Esophagus (tissue), 2 donors: ENCODE results near the gene COL18A1. TPM values are rescaled to one million over a fixed set of nuclear protein-coding genes. Genes with fewer than 3 reads are reported as not detected.
A peak's percentile ranks its signal among the peaks of the same experiment; 100 is the strongest.

Experiments
- H3K27ac ChIP-seq, 2 donors: one replicate each; pipeline ENCODE4 v1.5.1; 2013; ENCODE audit warnings: low read depth in 2 of 2, mild to moderate bottlenecking in 2 of 2, inconsistent platforms in 1 of 2, low read length in 1 of 2, moderate library complexity in 1 of 2
- H3K27me3 ChIP-seq, 2 donors: one replicate each; pipeline ENCODE4 v1.6.1; 2013; ENCODE audit warnings: low read length in 2 of 2, control low read depth in 1 of 2, mild to moderate bottlenecking in 1 of 2; ENCODE audit not compliant: insufficient read depth in 2 of 2, control insufficient read depth in 1 of 2
- H3K36me3 ChIP-seq, 2 donors: one replicate each; pipeline ENCODE4 v1.6.1; 2013; ENCODE audit warnings: low read length in 1 of 2; ENCODE audit not compliant: control insufficient read depth in 2 of 2, insufficient read depth in 2 of 2
- H3K4me1 ChIP-seq, 2 donors: one replicate each; pipeline ENCODE4 v1.6.1; 2013; ENCODE audit warnings: low read length in 1 of 2; ENCODE audit not compliant: control insufficient read depth in 2 of 2, insufficient read depth in 2 of 2
- H3K4me3 ChIP-seq, 2 donors: one replicate each; pipeline ENCODE4 v1.5.1; 2013; ENCODE audit warnings: low read length in 2 of 2, mild to moderate bottlenecking in 2 of 2, low read depth in 1 of 2, moderate library complexity in 1 of 2
- H3K9me3 ChIP-seq, 2 donors: one replicate each; pipeline ENCODE4 v1.6.1; 2013; ENCODE audit warnings: mild to moderate bottlenecking in 2 of 2, low read depth in 1 of 2, low read length in 1 of 2, moderate library complexity in 1 of 2; ENCODE audit not compliant: control insufficient read depth in 2 of 2, insufficient read depth in 1 of 2
- WGBS, 2 donors: extraction: QIAGEN DNeasy Blood & Tissue Kit; methylation state at CpG; one replicate each; pipeline ENCODE4 v1.1.7; 2013; 5-methylcytosine and 5-hydroxymethylcytosine counted together
- polyA plus RNA-seq, 2 donors: library from polyadenylated mRNA; stranded (reverse); fragments of 200-250 nt; gene quantifications; one replicate each; pipeline ENCODE4 v1.2.3, GENCODE V29; 2013
- donor health status: healthy with polysubstance abuse.
- donor health status: Bipolar disorder and iron deficiency.

The COL18A1 gene
- polyA plus RNA-seq, 2 donors: 29.7 to 29.9 TPM

- Histone ChIP-seq H3K27ac (no peak overlapping the region), H3K4me3 (no peak overlapping the region), H3K36me3 (no peaks in the 10 kb centered on the region), H3K9me3 (no peaks in the 10 kb centered on the region), H3K4me1 (peaks cover 2 to 10% of the 10 kb centered on the region in 2 donors), H3K27me3 (no peaks in the 10 kb centered on the region)
- WGBS, 2 donors: 88 to 90% methylated on average over 37 of the region's 37 CpGs
These were observed 132.3 kb downstream of the COL18A1 start for GRCh38 chr21:45537111-45537745.

- Histone ChIP-seq H3K27me3 (no peaks in the 10 kb centered on the region), H3K4me3 (no peak overlapping the region), H3K36me3 (no peaks in the 10 kb centered on the region), H3K27ac (no peak overlapping the region), H3K4me1 (peaks cover 2 to 10% of the 10 kb centered on the region in 2 donors), H3K9me3 (no peaks in the 10 kb centered on the region)
- 88 to 93% methylated on average over 27 of the region's 27 CpGs for WGBS, 2 donors
These were observed 132.9 kb downstream of the COL18A1 start for GRCh38 chr21:45537746-45538291.

- Histone ChIP-seq H3K9me3 (no peaks in the 10 kb centered on the region), H3K27ac (no peak overlapping the region), H3K4me3 (no peak overlapping the region), H3K36me3 (no peaks in the 10 kb centered on the region), H3K4me1 (peaks cover 0 to 7% of the 10 kb centered on the region in 2 donors), H3K27me3 (no peaks in the 10 kb centered on the region)
- WGBS, 2 donors: 87% methylated on average over 31 of the region's 31 CpGs
These were observed 133.5 kb downstream of the COL18A1 start for GRCh38 chr21:45538381-45539045.

GRCh38 chr21:45539046-45539795, 134.3 kb downstream of the COL18A1 start:
- Histone ChIP-seq H3K27ac (no peak overlapping the region), H3K27me3 (no peaks in the 10 kb centered on the region), H3K4me1 (peaks cover 0 to 7% of the 10 kb centered on the region in 2 donors), H3K9me3 (no peaks in the 10 kb centered on the region), H3K4me3 (no peak overlapping the region), H3K36me3 (no peaks in the 10 kb centered on the region)
- 76 to 84% methylated on average over 17 of the region's 17 CpGs for WGBS, 2 donors

- H3K27ac ChIP-seq: no peak overlapping the region
- H3K4me1 ChIP-seq: peaks cover 0 to 7% of the 10 kb centered on the region in 2 donors
- H3K4me3 ChIP-seq: no peak overlapping the region
- H3K36me3 ChIP-seq: no peaks in the 10 kb centered on the region
- WGBS, 2 donors: 92 to 94% methylated on average over 24 of the region's 24 CpGs
- no peaks in the 10 kb centered on the region for H3K9me3 ChIP-seq
- H3K27me3 ChIP-seq: no peaks in the 10 kb centered on the region
These were observed 135.0 kb downstream of the COL18A1 start for GRCh38 chr21:45539796-45540600.

GRCh38 chr21:45540601-45540970, 135.6 kb downstream of the COL18A1 start:
- peaks cover 0 to 7% of the 10 kb centered on the region in 2 donors for H3K4me1 ChIP-seq
- H3K9me3 ChIP-seq: no peaks in the 10 kb centered on the region
- H3K36me3 ChIP-seq: no peaks in the 10 kb centered on the region
- no peak overlapping the region for H3K27ac ChIP-seq
- WGBS, 2 donors: 84 to 90% methylated on average over 10 of the region's 10 CpGs
- no peak overlapping the region for H3K4me3 ChIP-seq
- no peaks in the 10 kb centered on the region for H3K27me3 ChIP-seq

GRCh38 chr21:45541221-45542039, 136.5 kb downstream of the COL18A1 start:
- peaks cover 0 to 7% of the 10 kb centered on the region in 2 donors for H3K4me1 ChIP-seq

GRCh38 chr21:45542242-45542666, 137.3 kb downstream of the COL18A1 start, which contains the start of gene SLC19A1:
SLC19A1 (minus strand) TSS chr21:45542440; CDS start chr21:45537959, 4,481 bp downstream.
- Histone ChIP-seq H3K27ac (peak within 1 kb of the TSS; percentile 16 to 30), H3K4me1 (peaks cover 0 to 7% of the 10 kb centered on the region in 2 donors), H3K9me3 (no peaks in the 10 kb centered on the region), H3K4me3 (peak within 1 kb of the TSS; percentile 38 to 56), H3K36me3 (no peaks in the 10 kb centered on the region), H3K27me3 (no peaks in the 10 kb centered on the region)
- 1 to 4% methylated on average over 5 to 59 of the region's 59 CpGs for WGBS, 2 donors

More at GRCh38 chr21:45541221-45542039, 136.5 kb downstream of the COL18A1 start:
- H3K27ac ChIP-seq: peak overlapping the region in 1 of 2 donors; percentile 16
- no peaks in the 10 kb centered on the region for H3K36me3 ChIP-seq
- H3K27me3 ChIP-seq: no peaks in the 10 kb centered on the region
- WGBS, 2 donors: 12 to 17% methylated on average over 33 to 50 of the region's 50 CpGs
- no peaks in the 10 kb centered on the region for H3K9me3 ChIP-seq
- H3K4me3 ChIP-seq: peak overlapping the region; percentile 20 to 56
